ENCODE results near the gene SRD5A1.

DNA sequence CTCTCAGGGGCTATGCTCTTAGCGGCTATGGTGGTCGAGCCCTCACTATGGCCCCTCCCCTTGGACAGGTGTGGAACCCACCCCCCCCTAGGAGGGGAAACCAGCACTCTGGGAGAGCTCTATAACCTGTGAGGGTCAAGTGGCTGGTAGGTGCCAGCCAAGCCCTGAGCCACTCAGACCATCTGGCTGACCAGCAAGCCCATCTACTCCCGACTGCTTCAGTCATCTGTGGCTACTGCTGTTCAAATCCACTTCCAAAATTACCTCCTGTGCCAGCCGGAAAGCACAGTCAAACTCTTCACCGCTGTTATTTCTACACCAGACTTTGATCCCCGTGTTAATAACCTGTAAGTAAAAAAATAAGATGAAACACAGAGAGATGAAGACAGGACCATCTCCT is 28.9 kb upstream of the SRD5A1 start:
- no peak for TF ChIP-seq GATA3 (IDR thresholded peaks at IDR 0.05; ENCODE audit: low read depth, low read length)
- TF ChIP-seq GATA2 (IDR thresholded peaks at IDR 0.05; ENCODE audit: low read depth, low read length), result no peak

Measured in SH-SY5Y (cell line).